ENCODE measurements around the gene FMN1.

FMN1 gene

DNA sequence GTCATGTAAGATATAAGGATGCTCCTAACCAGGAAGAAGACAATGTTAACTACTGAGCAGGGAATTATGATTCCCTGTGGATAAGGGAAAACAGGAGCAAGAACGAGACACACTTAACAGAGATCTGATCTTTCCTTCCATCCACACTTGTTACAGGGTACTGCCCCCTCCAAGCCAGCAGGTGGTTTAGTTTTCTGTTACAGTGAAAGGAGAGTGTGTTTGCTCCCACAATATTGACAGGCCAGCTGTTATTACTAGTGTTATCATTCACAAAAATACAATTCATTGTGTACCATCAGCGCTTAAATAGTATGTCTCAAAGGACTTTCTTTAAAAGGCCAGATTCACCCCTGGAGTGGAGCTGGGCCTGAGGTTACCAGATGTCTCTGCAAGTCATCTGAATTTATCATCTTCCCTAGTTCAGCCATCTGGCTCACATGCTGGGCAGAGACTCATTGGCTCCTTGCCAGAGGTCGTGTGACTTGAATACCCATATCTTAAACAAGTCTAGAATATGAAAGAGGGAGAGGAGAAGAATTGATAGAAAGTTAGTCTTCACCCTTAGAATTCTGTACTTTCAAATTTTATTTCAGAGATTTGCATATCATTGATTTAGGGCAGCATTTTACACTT lies 16.8 kb upstream of the FMN1 start:
- FAIRE-seq = no peak
- no peak for DNase-seq (ENCODE audit: insufficient read length)
- no peak for TF ChIP-seq POLR2AphosphoS5 (IDR thresholded peaks at IDR 0.05; ENCODE audit: low read depth, low read length)
- TF ChIP-seq POLR2A (IDR thresholded peaks at IDR 0.05; ENCODE audit: low read depth, low read length) = no peak
- TF ChIP-seq TAF1 (IDR thresholded peaks at IDR 0.05; ENCODE audit: borderline replicate concordance, low read depth, low read length) = no peak

DNA sequence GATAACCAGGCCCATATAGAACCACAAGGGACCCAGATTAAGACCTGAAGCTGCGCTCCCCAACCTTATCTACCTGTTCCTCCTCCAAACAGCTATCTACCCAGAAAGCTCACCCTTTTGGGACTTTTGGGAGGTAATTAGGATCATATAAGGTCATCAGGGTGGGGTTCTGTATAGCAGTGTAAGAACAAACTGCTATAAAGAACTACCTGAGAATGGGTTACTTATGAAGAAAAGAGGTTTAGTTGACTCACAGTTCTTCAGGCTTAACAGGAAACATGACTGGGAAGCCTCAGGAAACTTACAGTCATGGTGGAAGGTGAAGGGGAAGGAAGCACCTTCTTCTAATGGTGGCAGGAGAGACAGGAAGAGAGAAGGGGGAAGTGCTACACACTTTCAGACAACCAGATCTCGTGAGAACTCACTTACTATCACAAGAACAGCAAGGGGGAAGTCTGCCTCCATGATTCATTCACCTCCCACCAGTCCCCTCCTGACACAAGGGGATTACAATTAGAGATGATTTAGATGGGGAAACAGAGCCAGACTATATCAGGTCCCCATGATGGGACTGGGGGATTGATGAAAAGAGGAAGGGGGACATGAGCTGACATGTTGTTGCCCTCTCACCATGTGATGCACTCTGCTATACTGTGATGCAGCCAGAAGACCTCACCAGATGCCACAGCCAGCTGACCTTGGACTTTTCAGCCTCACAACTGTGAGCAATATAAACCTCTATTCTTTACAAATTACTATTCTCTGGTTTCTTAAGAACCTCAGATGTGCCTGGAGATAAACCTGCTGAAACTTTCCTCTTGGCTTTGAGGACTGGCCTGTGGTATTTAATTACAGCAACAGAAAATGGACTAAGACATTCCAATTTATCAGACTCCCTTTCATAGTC lies 15.3 kb upstream of the FMN1 start:
- FAIRE-seq (no peak), DNase-seq (ENCODE audit: insufficient read length) (no peak)
- TF ChIP-seq TAF1 (IDR thresholded peaks at IDR 0.05; ENCODE audit: borderline replicate concordance, low read depth, low read length) (no peak), POLR2A (IDR thresholded peaks at IDR 0.05; ENCODE audit: low read depth, low read length) (no peak), POLR2AphosphoS5 (IDR thresholded peaks at IDR 0.05; ENCODE audit: low read depth, low read length) (no peak)

DNA sequence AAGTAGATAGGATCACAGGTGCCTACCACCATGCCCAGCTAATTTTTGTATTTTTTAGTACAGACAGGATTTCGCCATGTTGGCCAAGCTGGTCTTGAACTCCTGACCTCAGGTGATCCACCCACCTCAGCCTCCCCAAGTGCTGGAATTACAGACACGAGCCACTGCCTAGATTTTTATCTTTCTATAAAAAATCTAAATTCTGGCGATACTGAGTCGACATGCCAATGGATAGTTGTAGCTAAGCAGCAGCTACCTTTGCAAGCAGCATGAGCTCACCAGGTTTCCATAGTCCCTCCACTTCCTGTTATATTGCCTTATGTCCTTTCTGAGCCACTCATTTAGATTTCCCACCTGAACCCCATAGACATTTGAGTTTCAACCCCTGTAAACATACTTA lies 13.1 kb upstream of the FMN1 start:
- DNase-seq (ENCODE audit: insufficient read length) (no peak), FAIRE-seq (no peak)
- TF ChIP-seq POLR2A (IDR thresholded peaks at IDR 0.05; ENCODE audit: low read depth, low read length) (no peak), POLR2AphosphoS5 (IDR thresholded peaks at IDR 0.05; ENCODE audit: low read depth, low read length) (no peak), TAF1 (IDR thresholded peaks at IDR 0.05; ENCODE audit: borderline replicate concordance, low read depth, low read length) (no peak)

DNA sequence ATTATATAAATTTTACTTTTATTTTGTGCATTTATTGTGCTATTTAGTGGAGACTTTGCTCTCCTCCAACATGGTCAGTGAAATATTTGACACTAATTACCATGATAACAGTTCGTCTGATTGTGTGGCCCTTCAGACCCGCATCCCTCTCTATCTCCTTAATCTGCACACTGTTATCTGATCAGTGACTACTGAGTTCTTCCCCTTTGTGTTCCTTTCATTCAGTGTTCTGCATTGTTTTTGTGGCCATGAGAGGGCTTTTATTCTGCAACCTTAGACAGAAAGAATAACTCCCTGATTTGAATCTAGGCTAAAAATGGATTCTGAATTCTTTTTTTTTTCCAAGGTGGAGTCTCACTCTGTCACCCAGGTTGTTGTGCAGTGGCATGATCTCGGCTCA lies 11.9 kb upstream of the FMN1 start:
- no peak for FAIRE-seq
- DNase-seq (ENCODE audit: insufficient read length) = no peak
- no peak for TF ChIP-seq TAF1 (IDR thresholded peaks at IDR 0.05; ENCODE audit: borderline replicate concordance, low read depth, low read length)
- TF ChIP-seq POLR2A (IDR thresholded peaks at IDR 0.05; ENCODE audit: low read depth, low read length) = no peak
- no peak for TF ChIP-seq POLR2AphosphoS5 (IDR thresholded peaks at IDR 0.05; ENCODE audit: low read depth, low read length)

DNA sequence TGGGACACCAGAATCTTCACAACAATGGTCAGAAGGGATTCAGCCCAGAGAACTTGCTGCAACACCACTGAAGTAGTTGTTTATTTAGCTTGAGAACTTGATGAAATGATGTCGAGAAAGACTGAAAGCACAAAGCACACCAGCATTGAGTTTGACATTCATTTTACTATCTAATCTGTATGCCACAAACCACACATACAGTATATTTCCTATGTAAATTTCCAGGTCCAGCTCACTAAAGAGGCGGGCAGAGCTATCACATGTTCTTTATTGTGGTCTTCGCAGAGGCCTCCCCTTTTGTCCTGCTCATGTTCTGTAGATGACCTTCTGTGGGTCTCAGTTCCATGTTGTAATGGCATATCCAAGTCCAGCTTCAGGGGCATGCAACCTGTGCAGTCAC lies 10.4 kb upstream of the FMN1 start:
- DNase-seq (ENCODE audit: insufficient read length) = no peak
- TF ChIP-seq TAF1 (IDR thresholded peaks at IDR 0.05; ENCODE audit: borderline replicate concordance, low read depth, low read length) (no peak), POLR2A (IDR thresholded peaks at IDR 0.05; ENCODE audit: low read depth, low read length) (no peak), POLR2AphosphoS5 (IDR thresholded peaks at IDR 0.05; ENCODE audit: low read depth, low read length) (no peak)
- FAIRE-seq = no peak

DNA sequence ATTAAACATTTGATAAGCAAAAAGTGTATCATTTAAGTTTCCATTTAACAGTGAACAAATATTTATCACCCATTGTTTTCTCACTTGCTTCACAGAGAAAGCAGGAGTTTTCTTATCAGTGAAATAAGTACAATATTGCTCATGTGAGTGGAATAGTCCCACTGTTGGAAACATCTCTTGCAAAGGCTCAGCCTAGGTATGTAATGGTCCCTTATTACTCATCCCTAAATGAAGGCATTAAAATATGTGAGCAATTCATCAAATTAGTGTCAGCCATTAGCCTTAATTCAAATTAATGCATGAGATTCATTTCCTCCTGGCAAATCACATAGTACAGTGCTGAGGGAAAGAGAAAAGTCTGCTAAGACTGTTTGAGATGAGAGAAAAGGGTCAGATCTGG lies 9.6 kb upstream of the FMN1 start:
- TF ChIP-seq POLR2A (IDR thresholded peaks at IDR 0.05; ENCODE audit: low read depth, low read length) (no peak), TAF1 (IDR thresholded peaks at IDR 0.05; ENCODE audit: borderline replicate concordance, low read depth, low read length) (no peak), POLR2AphosphoS5 (IDR thresholded peaks at IDR 0.05; ENCODE audit: low read depth, low read length) (no peak)
- no peak for DNase-seq (ENCODE audit: insufficient read length)

DNA sequence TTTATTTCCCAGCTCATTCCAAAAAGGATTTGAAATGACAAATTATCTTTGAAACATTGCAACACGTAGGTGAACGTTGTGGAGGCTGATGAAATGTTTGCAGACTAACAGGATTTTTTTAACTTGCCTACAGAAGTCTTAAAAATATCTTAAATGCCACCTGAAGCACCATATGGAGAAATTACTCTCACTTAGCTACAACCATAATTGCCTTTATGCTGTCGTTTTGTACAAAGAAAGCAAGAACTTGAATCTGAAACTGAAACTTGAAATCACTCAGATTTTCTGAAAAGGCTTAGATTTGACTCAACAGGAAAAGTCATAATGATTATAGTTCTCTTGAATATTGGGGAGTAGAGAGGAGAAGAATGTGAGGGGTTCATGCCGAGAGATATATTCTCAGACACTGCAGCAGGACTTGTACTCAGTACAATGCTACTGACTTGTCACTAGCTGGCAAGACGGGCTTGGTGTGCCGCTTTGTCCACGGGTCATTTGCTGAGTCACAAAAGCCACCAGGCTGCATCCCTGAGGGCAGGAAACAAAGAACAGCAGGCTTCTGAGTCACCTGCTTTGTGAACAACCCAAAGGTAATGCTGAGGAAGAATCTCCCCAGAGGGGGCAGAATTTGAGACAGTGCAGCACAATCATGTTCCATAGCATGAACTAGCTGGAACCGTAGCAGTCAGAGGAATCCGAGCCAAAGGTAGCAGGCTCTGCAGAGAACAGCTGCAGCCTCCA lies 7.1 kb upstream of the FMN1 start:
- peak; percentile 23 for DNase-seq (ENCODE audit: insufficient read length)
- TF ChIP-seq POLR2AphosphoS5 (IDR thresholded peaks at IDR 0.05; ENCODE audit: low read depth, low read length) = no peak
- no peak for TF ChIP-seq TAF1 (IDR thresholded peaks at IDR 0.05; ENCODE audit: borderline replicate concordance, low read depth, low read length)
- FAIRE-seq = peak; percentile 50

More for the DNA sequence above, 9.6 kb upstream of the FMN1 start:
- no peak for FAIRE-seq

DNA sequence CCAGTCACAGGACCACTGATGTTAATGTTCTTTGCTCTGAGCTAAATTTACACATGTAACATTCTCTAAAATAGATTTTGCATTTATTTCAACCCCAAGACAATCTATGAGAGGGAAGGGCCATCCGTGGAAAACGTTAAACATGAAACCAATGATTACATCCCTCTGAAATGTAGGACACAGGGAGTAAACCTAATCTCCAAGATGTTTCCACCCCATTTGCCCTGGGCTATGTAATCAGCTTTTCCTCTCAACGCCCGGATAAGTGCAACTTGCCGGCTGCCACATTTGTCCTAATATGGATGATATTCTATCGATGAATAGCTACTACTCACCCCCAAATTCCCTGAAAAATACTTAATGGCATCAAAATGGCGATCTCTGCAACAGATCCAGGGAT lies 6.4 kb upstream of the FMN1 start:
- TF ChIP-seq POLR2AphosphoS5 (IDR thresholded peaks at IDR 0.05; ENCODE audit: low read depth, low read length) = no peak
- TF ChIP-seq TAF1 (IDR thresholded peaks at IDR 0.05; ENCODE audit: borderline replicate concordance, low read depth, low read length) = no peak
- TF ChIP-seq POLR2A (IDR thresholded peaks at IDR 0.05; ENCODE audit: low read depth, low read length) = no peak
- no peak for DNase-seq (ENCODE audit: insufficient read length)
- no peak for FAIRE-seq

DNA sequence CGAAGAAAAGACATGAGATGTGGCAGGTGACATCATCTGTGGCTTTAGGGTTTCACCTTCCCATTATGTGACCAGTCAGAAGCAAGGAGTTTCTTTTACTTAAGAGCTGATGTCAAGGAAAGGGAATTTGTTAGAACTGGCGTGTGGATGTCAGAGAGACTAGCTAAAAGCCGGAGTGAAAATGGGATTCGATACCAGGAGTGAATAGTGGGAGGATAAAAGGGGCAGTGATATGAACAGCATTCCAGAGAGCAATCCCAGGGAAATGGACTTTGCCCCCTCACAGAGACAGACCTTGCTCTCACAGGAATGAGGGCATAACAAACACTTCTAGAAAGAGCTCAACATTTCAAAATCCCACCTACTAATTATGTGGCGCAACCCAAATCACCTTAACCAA lies 5.9 kb upstream of the FMN1 start:
- no peak for TF ChIP-seq TAF1 (IDR thresholded peaks at IDR 0.05; ENCODE audit: borderline replicate concordance, low read depth, low read length)
- TF ChIP-seq POLR2A (IDR thresholded peaks at IDR 0.05; ENCODE audit: low read depth, low read length) = no peak
- TF ChIP-seq POLR2AphosphoS5 (IDR thresholded peaks at IDR 0.05; ENCODE audit: low read depth, low read length) = no peak
- no peak for DNase-seq (ENCODE audit: insufficient read length)
- FAIRE-seq = no peak

DNA sequence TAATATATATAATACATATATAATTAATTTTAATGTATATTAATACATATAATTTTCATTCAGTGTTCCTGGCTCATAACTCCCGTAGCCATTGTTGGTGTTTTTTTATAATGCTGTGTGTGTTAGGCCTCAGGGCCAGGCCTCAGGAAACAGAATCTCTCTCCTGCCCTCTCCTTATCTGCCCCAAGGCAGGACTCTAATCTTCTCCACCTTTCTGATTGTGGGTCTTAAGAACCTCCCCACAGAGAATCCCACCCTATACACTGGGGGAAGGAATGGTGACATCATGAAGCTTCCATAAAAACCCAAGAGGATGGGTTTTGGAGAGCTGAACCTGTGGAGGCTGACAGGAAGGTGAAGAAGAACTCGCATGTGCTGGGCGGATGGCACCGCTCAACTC lies 4.0 kb upstream of the FMN1 start:
- TF ChIP-seq POLR2A (IDR thresholded peaks at IDR 0.05; ENCODE audit: low read depth, low read length) = no peak
- no peak for TF ChIP-seq POLR2AphosphoS5 (IDR thresholded peaks at IDR 0.05; ENCODE audit: low read depth, low read length)
- TF ChIP-seq TAF1 (IDR thresholded peaks at IDR 0.05; ENCODE audit: borderline replicate concordance, low read depth, low read length) = no peak
- no peak for DNase-seq (ENCODE audit: insufficient read length)
- no peak for FAIRE-seq

DNA sequence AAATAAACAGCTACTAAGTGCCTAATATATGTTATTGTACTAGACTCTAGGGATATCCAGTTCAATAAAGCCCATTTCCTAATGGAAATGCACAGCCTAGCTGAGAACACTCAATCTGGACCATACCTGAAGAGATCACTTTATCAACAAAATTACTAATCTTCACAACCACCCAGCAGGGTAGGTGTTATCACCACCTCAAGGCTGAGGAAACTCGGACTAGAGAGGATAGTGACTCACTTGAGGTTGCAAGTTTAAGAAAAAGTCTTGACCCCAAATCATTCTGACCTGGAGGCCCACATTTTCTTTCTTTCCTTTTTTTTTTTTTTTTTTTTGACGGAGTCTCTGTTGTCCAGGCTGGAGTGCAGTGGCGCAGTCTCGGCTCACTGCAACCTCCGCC lies 3.1 kb upstream of the FMN1 start:
- TF ChIP-seq POLR2AphosphoS5 (IDR thresholded peaks at IDR 0.05; ENCODE audit: low read depth, low read length) (no peak), TAF1 (IDR thresholded peaks at IDR 0.05; ENCODE audit: borderline replicate concordance, low read depth, low read length) (no peak), POLR2A (IDR thresholded peaks at IDR 0.05; ENCODE audit: low read depth, low read length) (no peak)
- FAIRE-seq = no peak
- no peak for DNase-seq (ENCODE audit: insufficient read length)

Data from GM12892 (cell line).